Measurements from ENCODE around the gene IQSEC1. TPM values are rescaled to one million over a fixed set of nuclear protein-coding genes. Genes with fewer than 3 reads are reported as not detected.

IQSEC1 gene
- total RNA-seq, 2 experiments from 2014 or later: 31.7 to 39.2 TPM

DNA sequence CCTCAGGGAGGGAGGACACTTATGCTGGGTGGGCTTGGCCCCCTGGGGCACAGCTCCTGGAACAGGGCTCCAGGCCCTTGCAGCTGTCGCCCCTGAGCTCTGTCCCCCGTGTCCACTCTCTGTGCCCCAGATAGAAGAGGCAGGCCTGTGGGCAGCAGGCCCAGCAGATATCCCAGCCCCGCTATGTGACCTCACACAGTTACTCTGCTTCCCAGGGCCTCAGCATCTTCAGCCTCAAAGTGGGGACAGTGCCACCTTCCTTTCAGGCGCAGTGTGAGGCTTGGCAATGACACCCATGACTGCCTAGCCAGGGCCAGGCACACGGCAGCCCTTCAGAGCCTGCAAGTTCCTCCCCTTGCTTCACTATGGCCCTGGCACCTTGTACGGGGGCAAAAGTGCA, 98.4 kb downstream of the IQSEC1 start:
- no peaks in the 10 kb centered on the region for H3K36me3 Mint-ChIP-seq (ENCODE audit: low read depth)
- intact Hi-C loops (cut with micrococcal nuclease): no loop called here
- ChIA-PET CTCF (interaction anchor here (1.1 to 3.0 kb wide), 2 partner anchors 9 to 20 kb away, joined by 3 to 14 read pairs; no protein-coding TSS in a partner anchor), POLR2A (no interaction called here)
- DNase-seq: no peak
- H3K27ac Mint-ChIP-seq: no peak overlapping the region
- no peaks in the 10 kb centered on the region for H3K9me3 Mint-ChIP-seq
- peaks cover 7% of the 10 kb centered on the region for H3K4me1 Mint-ChIP-seq (ENCODE audit: low read depth)
- H3K27me3 Mint-ChIP-seq: no peaks in the 10 kb centered on the region
- no peak overlapping the region for H3K4me3 Mint-ChIP-seq
- no peak for ATAC-seq
- TF ChIP-seq CTCF (IDR thresholded peaks at IDR 0.05): no peak

DNA sequence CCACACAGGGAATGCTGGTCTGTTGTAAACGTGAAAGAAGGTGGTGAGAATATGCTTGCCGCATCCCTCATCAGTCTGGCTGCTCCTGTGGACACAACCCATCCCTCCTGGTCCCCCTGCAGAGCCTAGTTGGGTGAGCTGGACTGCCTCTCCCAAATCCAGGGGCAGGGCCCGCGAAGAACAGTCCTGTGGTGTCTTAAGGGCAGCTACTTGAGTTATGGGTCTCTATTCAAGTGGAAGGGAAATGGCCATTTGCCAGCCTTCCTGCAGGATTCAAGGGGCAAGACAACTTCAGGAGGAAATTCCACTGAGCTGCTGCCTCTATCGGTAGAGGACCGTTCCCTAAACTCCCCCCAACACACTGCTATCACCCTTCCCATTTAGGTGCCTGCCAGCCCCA, 98.9 kb downstream of the IQSEC1 start:
- no peak for ATAC-seq
- POLR2A ChIA-PET: no interaction called here
- TF ChIP-seq CTCF (IDR thresholded peaks at IDR 0.05): no peak
- Mint-ChIP-seq H3K36me3 (ENCODE audit: low read depth) (no peaks in the 10 kb centered on the region), H3K27ac (no peak overlapping the region), H3K27me3 (no peaks in the 10 kb centered on the region), H3K9me3 (no peaks in the 10 kb centered on the region), H3K4me1 (ENCODE audit: low read depth) (peaks cover 8% of the 10 kb centered on the region), H3K4me3 (no peak overlapping the region)
- DNase-seq: no peak
- CTCF ChIA-PET: interaction anchor here (1.1 to 3.0 kb wide), 2 partner anchors 10 to 21 kb away, joined by 3 to 14 read pairs; no protein-coding TSS in a partner anchor
- intact Hi-C loops (cut with micrococcal nuclease): no loop called here

- intact Hi-C loops (cut with micrococcal nuclease): no loop called here
- H3K36me3 Mint-ChIP-seq (ENCODE audit: low read depth): no peaks in the 10 kb centered on the region
- peaks cover 12% of the 10 kb centered on the region for H3K4me1 Mint-ChIP-seq (ENCODE audit: low read depth)
Observed at GRCh38 chr3:12973827-12974226, 99.4 kb downstream of the IQSEC1 start.

GRCh38 chr3:12972781-12973702, 100.2 kb downstream of the IQSEC1 start:
- ATAC-seq: no peak
- no peak overlapping the region for H3K27ac Mint-ChIP-seq
- peaks cover 18% of the 10 kb centered on the region for H3K4me1 Mint-ChIP-seq (ENCODE audit: low read depth)
- no peak overlapping the region for H3K4me3 Mint-ChIP-seq
- TF ChIP-seq CTCF (IDR thresholded peaks at IDR 0.05): no peak
- H3K9me3 Mint-ChIP-seq: no peaks in the 10 kb centered on the region
- ChIA-PET POLR2A (interaction anchor here (1.3 kb wide), 1 partner anchor 12 kb away, joined by 3 read pairs; no protein-coding TSS in a partner anchor), CTCF (interaction anchor here (1.1 to 3.0 kb wide), 3 partner anchors 11 to 81 kb away, joined by 4 to 14 read pairs (median 5); no protein-coding TSS in a partner anchor)
- no peaks in the 10 kb centered on the region for H3K36me3 Mint-ChIP-seq (ENCODE audit: low read depth)
- no peaks in the 10 kb centered on the region for H3K27me3 Mint-ChIP-seq
- intact Hi-C loops (cut with micrococcal nuclease): no loop called here
- no peak for DNase-seq

More at GRCh38 chr3:12973827-12974226, 99.4 kb downstream of the IQSEC1 start:
- no peak overlapping the region for H3K4me3 Mint-ChIP-seq
- ATAC-seq (no peak), DNase-seq (no peak)
- POLR2A ChIA-PET: no interaction called here
- no peak overlapping the region for H3K27ac Mint-ChIP-seq
- no peak for TF ChIP-seq CTCF (IDR thresholded peaks at IDR 0.05)
- H3K9me3 Mint-ChIP-seq: no peaks in the 10 kb centered on the region
- no peaks in the 10 kb centered on the region for H3K27me3 Mint-ChIP-seq
- CTCF ChIA-PET: interaction anchor here (1.1 to 3.0 kb wide), 3 partner anchors 10 to 21 kb away, joined by 3 to 14 read pairs (median 5); no protein-coding TSS in a partner anchor

- no peak for ATAC-seq
Observed at GRCh38 chr3:12972043-12972442, 101.2 kb downstream of the IQSEC1 start.

More at GRCh38 chr3:12972043-12972442, 101.2 kb downstream of the IQSEC1 start:
- H3K27me3 Mint-ChIP-seq: no peaks in the 10 kb centered on the region
- no peaks in the 10 kb centered on the region for H3K9me3 Mint-ChIP-seq
- H3K4me1 Mint-ChIP-seq (ENCODE audit: low read depth): peaks cover 21% of the 10 kb centered on the region
- CTCF ChIA-PET: interaction anchor here (1.8 to 3.0 kb wide), 2 partner anchors 12 to 23 kb away, joined by 5 to 14 read pairs; no protein-coding TSS in a partner anchor
- no peak overlapping the region for H3K4me3 Mint-ChIP-seq
- H3K36me3 Mint-ChIP-seq (ENCODE audit: low read depth): no peaks in the 10 kb centered on the region
- no peak overlapping the region for H3K27ac Mint-ChIP-seq
- TF ChIP-seq CTCF (IDR thresholded peaks at IDR 0.05): no peak
- POLR2A ChIA-PET: interaction anchor here (1.3 kb wide), 1 partner anchor 11 kb away, joined by 3 read pairs; no protein-coding TSS in a partner anchor
- intact Hi-C loops (cut with micrococcal nuclease): no loop called here
- no peak for DNase-seq
